Measurements from ENCODE around the gene LAT. TPM values are rescaled to one million over a fixed set of nuclear protein-coding genes. Genes with fewer than 3 reads are reported as not detected.
"Not testable (repeated sequence)": the region's sequence is repeated elsewhere in the genome, so short reads cannot be mapped to it uniquely, and the experiment has no call there.

LAT gene
- total and polyA plus RNA-seq, 2 of the 4 experiments (the other 2 are of a cell fraction): 0.18 to 7.4 TPM

GRCh38 chr16:28969696-28970095 lies 15.2 kb upstream of the LAT start:
- H3K56ac ChIP-seq (ENCODE audit: extremely low read depth, insufficient read depth, low read length); H3K18ac ChIP-seq (ENCODE audit: low read depth, low read length); H3K14ac ChIP-seq (replicated peaks; ENCODE audit: low read depth, low read length); H3K27me3 ChIP-seq (ENCODE audit: control insufficient read depth, insufficient read depth, low read length); POLR2A ChIA-PET (ENCODE audit: unreplicated experiment); H2AK9ac ChIP-seq (replicated peaks; ENCODE audit: low read depth, low read length, poor library complexity); H3K79me1 ChIP-seq (ENCODE audit: low read depth in 1 of 2, low read length in 2 of 2); H2AK5ac ChIP-seq (ENCODE audit: low read depth, low read length); BruUV-seq (replicated peaks); H4K20me1 ChIP-seq (ENCODE audit: insufficient read depth, low read length); H3K4ac ChIP-seq (ENCODE audit: low read depth, low read length); H4K5ac ChIP-seq (ENCODE audit: low read depth, low read length); H2AFZ ChIP-seq (replicated peaks; ENCODE audit: low read length, poor library complexity); H3K4me1 ChIP-seq (ENCODE audit: control insufficient read depth, insufficient read depth, low read length); DNase-seq; H3K4me2 ChIP-seq (ENCODE audit: low read depth, low read length); H4K8ac ChIP-seq (ENCODE audit: low read depth in 2 of 2, low read length in 2 of 2); ATAC-seq (ENCODE audit: low read depth); H3K27ac ChIP-seq (ENCODE audit: insufficient read depth, low read length); H2BK120ac ChIP-seq (ENCODE audit: low read depth, low read length); H4K91ac ChIP-seq (ENCODE audit: insufficient read depth, low read depth, low read length); H3K23ac ChIP-seq (ENCODE audit: low read depth, low read length); H3K4me3 ChIP-seq (ENCODE audit: insufficient read depth, low read depth, low read length); dilution Hi-C loops (cut with HindIII; ENCODE audit: low sequenced_read_pairs, unreplicated experiment); H3K36me3 ChIP-seq (ENCODE audit: control insufficient read depth, insufficient read depth, low read length); H2BK5ac ChIP-seq (ENCODE audit: low read depth, low read length, poor library complexity, severe bottlenecking); H3K9me1 ChIP-seq (ENCODE audit: insufficient read depth, low read length); CTCF ChIA-PET; H2BK15ac ChIP-seq (ENCODE audit: low read depth, low read length); H3K9me3 ChIP-seq (ENCODE audit: control insufficient read depth, insufficient read depth, low read length); H2BK20ac ChIP-seq (ENCODE audit: low read depth, low read length); H3K9ac ChIP-seq (ENCODE audit: low read depth, low read length): not testable (repeated sequence)
- intact Hi-C loops (cut with micrococcal nuclease): loop anchor here (5.0 to 10.0 kb wide), 3 partner anchors 103 to 755 kb away; no protein-coding TSS in a partner anchor
- WGBS, 2 experiments (ENCODE audit: extremely low coverage in 2 of 2, insufficient read length in 1 of 2): no CpG with 5 or more reads among the region's 2 CpGs
- in situ Hi-C loops (cut with MboI; ENCODE audit: low sequenced_read_pairs): loop anchor here (25.0 kb wide), 1 partner anchor 293 kb away; no protein-coding TSS in a partner anchor
